GM18873 (cell line): Measurements from ENCODE around the gene RGS3.

Source experiments
- ATAC-seq: cut with Tn5 transposase; IDR thresholded peaks from one replicate; pipeline ENCODE4 v1.9.1; 2021; ENCODE audit warnings: mild to moderate bottlenecking, moderate library complexity, moderate number of reproducible peaks; ENCODE audit not compliant: unreplicated experiment, low FRiP score

The RGS3 gene

DNA sequence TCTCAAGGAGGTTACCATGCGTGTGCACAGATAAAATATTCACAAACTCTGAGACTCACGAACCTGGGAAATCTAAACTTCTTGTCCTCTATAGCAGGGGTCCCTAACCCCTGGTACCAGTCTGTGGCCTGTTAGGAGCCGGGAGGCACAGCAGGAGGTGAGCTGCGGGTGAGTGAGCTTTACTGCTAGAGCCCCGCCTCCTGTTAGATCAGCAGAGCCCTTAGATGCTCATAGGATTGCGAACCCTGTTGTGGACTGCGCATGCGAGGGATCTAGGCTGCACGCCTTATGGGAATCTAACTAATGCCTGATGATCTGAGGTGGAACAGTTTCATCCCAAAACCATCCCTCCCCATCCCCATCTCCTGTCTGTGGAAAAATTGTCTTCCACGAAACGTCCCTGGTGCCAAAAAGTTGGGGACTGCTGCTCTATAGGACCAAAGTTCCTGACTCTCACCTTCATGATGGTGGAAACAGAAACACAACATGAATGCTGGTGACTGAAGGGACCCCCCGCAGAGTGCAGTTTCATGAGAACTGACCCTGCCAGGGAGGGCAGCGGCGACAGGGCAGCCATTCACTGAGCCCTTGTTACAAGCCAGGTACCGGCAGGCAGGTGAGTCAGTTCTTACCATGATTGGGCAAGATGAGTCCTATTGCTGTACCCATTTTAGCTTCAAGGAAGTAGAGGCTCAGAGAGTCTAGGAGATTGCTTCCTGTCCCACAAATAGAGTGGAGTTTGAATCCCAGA, 181.9 kb downstream of the RGS3 start:
- ATAC-seq = no peak

DNA sequence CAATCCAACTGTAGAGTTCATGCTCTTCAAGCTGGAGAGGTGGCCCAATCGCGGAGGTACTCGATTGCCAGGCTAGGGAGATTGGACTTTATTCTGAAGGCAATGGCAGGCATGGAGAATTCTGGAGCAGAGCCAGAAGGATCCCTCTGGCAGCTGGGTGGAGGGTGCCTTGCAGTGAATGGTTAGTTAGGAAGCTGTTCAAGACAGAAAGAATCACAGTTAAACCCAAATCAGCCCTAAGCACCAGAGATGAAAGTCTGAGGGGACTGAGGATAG, 182.4 kb downstream of the RGS3 start:
- ATAC-seq = no peak

DNA sequence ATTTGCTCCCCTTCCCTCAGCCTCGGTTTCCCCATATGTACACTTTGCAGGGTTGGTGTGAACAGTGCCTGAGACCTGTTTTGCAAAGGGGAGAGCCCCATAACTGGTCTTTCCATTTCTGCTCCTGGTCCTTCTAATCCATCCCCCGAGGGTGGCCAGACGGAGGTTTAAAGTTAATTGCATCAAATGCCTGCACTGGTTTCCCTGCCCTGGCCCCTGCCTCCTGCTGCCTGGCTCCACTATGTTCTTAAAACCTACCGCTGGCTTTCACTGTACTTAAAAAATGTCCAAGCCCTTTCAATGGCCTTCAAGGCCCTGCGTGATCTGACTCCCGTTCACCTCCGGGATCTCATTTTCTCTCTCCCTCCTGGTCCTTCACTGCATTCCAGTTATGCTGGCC, 183.0 kb downstream of the RGS3 start:
- no peak for ATAC-seq
